Neuronal stem cell (in vitro differentiated cells): Measurements from ENCODE around the gene LPCAT1.

Source experiments
- DNase-seq: peaks from one replicate; pipeline ENCODE4 v3.0.0-alpha.2; 2013; ENCODE audit warnings: low spot score
- H2AFZ ChIP-seq: one replicate; pipeline ENCODE4 v1.6.1; 2013; ENCODE audit warnings: mild to moderate bottlenecking, low read length, inconsistent platforms
- H2AK5ac ChIP-seq: 2 replicates; pipeline ENCODE4 v1.6.1; 2013; ENCODE audit warnings: low read depth, mild to moderate bottlenecking, inconsistent platforms, low read length, moderate library complexity, mixed read lengths
- H2BK120ac ChIP-seq: 2 replicates; pipeline ENCODE4 v1.6.1; 2013; ENCODE audit warnings: low read depth, mild to moderate bottlenecking, inconsistent platforms, low read length, moderate library complexity, mixed read lengths
- H2BK12ac ChIP-seq: one replicate; pipeline ENCODE4 v1.6.1; 2013; ENCODE audit warnings: low read length, inconsistent platforms
- H2BK15ac ChIP-seq: 2 replicates; pipeline ENCODE4 v1.6.1; 2013; ENCODE audit warnings: mild to moderate bottlenecking, low read length, inconsistent platforms, mixed read lengths
- H2BK5ac ChIP-seq: one replicate; pipeline ENCODE4 v1.6.1; 2013; ENCODE audit warnings: inconsistent platforms, mild to moderate bottlenecking, low read length, moderate library complexity
- H3K14ac ChIP-seq: one replicate; pipeline ENCODE4 v1.6.1; 2013; ENCODE audit warnings: low read length, inconsistent platforms
- H3K18ac ChIP-seq: 2 replicates; pipeline ENCODE4 v1.6.1; 2013; ENCODE audit warnings: low read length, inconsistent platforms
- H3K23ac ChIP-seq: 2 replicates; pipeline ENCODE4 v1.6.1; 2013; ENCODE audit warnings: low read depth, mild to moderate bottlenecking, mixed read lengths, low read length, inconsistent platforms; ENCODE audit not compliant: poor library complexity
- H3K27ac ChIP-seq: replicated peaks from 3 replicates; pipeline ENCODE4 v1.5.1; 2013; ENCODE audit warnings: low read length, inconsistent platforms
- H3K27me3 ChIP-seq, 3 experiments: 2 replicates each; pipeline ENCODE4 v1.6.1; 2013; ENCODE audit warnings: low read length in 3 of 3, mild to moderate bottlenecking in 2 of 3, inconsistent platforms in 1 of 3, low read depth in 1 of 3, mixed read lengths in 1 of 3, moderate library complexity in 1 of 3; ENCODE audit not compliant: control insufficient read depth in 3 of 3, insufficient read depth in 3 of 3
- H3K36me3 ChIP-seq, 2 donors: replicated peaks in 1 of 2; 2 replicates each; pipeline ENCODE4 v1.6.1; 2013; ENCODE audit warnings: low read length in 2 of 2; ENCODE audit not compliant: control insufficient read depth in 2 of 2, insufficient read depth in 2 of 2
- H3K4ac ChIP-seq: 2 replicates; pipeline ENCODE4 v1.6.1; 2013; ENCODE audit warnings: inconsistent platforms, mild to moderate bottlenecking, low read length, moderate library complexity
- H3K4me1 ChIP-seq, 2 donors: 1 replicate in 1 of 2; 2 replicates in 1 of 2; pipeline ENCODE4 v1.6.1; 2013; ENCODE audit warnings: low read length in 2 of 2, low read depth in 1 of 2; ENCODE audit not compliant: control insufficient read depth in 2 of 2, insufficient read depth in 1 of 2
- H3K4me2 ChIP-seq: one replicate; pipeline ENCODE4 v1.6.1; 2013; ENCODE audit warnings: mild to moderate bottlenecking, low read length, inconsistent platforms; ENCODE audit not compliant: insufficient read depth, poor library complexity, severe bottlenecking
- H3K4me3 ChIP-seq, 2 donors: 2 replicates each; pipeline ENCODE4 v1.5.1; 2013; ENCODE audit warnings: low read length in 2 of 2, mild to moderate bottlenecking in 2 of 2, inconsistent platforms in 1 of 2, moderate library complexity in 1 of 2
- H3K79me1 ChIP-seq: one replicate; pipeline ENCODE4 v1.6.1; 2013; ENCODE audit warnings: low read depth, mild to moderate bottlenecking, inconsistent platforms, low read length, moderate library complexity
- H3K9ac ChIP-seq: one replicate; pipeline ENCODE4 v1.6.1; 2013; ENCODE audit warnings: mild to moderate bottlenecking, low read depth, low read length, inconsistent platforms; ENCODE audit not compliant: poor library complexity
- H3K9me3 ChIP-seq, 2 donors: replicated peaks in 1 of 2; 2 replicates each; pipeline versions ENCODE3 to v1.6.1; 2013; ENCODE audit warnings: low read length in 2 of 2, mild to moderate bottlenecking in 2 of 2, inconsistent platforms in 1 of 2, low read depth in 1 of 2, mixed read lengths in 1 of 2, moderate library complexity in 1 of 2; ENCODE audit not compliant: control insufficient read depth in 2 of 2, insufficient read depth in 1 of 2
- H4K8ac ChIP-seq: one replicate; pipeline ENCODE4 v1.6.1; 2013; ENCODE audit warnings: low read depth, mild to moderate bottlenecking, inconsistent platforms, low read length, moderate library complexity
- H4K91ac ChIP-seq: one replicate; pipeline ENCODE4 v1.6.1; 2013; ENCODE audit warnings: low read length, low read depth, mild to moderate bottlenecking, inconsistent platforms; ENCODE audit not compliant: poor library complexity
- WGBS, 2 donors: extraction: QIAGEN DNeasy Blood & Tissue Kit; methylation state at CpG; one replicate each; pipeline ENCODE4 v1.1.7; 2013; ENCODE audit warnings: missing lambda C conversion rate in 2 of 2, mixed read lengths in 1 of 2; ENCODE audit not compliant: insufficient read length in 2 of 2, insufficient replicate concordance in 1 of 2; ENCODE audit errors: extremely low coverage in 2 of 2; 5-methylcytosine and 5-hydroxymethylcytosine counted together

LPCAT1 gene

GRCh38 chr5:1443991-1444360 lies 79.8 kb downstream of the LPCAT1 start:
- WGBS, 2 donors = no CpG with 5 or more reads among the region's 15 CpGs
- Histone ChIP-seq H3K27ac (no peak overlapping the region), H3K9ac (peak overlapping the region; percentile 56), H2AFZ (no peak overlapping the region), H3K9me3 (peaks cover 3 to 6% of the 10 kb centered on the region in 2 donors), H3K79me1 (no peaks in the 10 kb centered on the region), H3K27me3 (peaks cover 27 to 86% (median 57%) of the 10 kb centered on the region in 3 experiments), H3K4me2 (no peak overlapping the region), H3K23ac (peak overlapping the region; percentile 58), H4K8ac (no peak overlapping the region), H3K4me1 (peaks cover 0 to 5% of the 10 kb centered on the region in 2 donors), H3K4me3 (peak overlapping the region in 1 of 2 donors; percentile 55), H4K91ac (no peak overlapping the region), H3K36me3 (no peaks in the 10 kb centered on the region), H3K18ac (peak overlapping the region; percentile 35), H2BK120ac (no peak overlapping the region), H3K4ac (peak overlapping the region; percentile 6), H3K14ac (peak overlapping the region; percentile 17), H2BK12ac (no peak overlapping the region), H2BK15ac (peak overlapping the region; percentile 87), H2BK5ac (no peak overlapping the region), H2AK5ac (no peak overlapping the region)
- no peak for DNase-seq

- no CpG with 5 or more reads among the region's 9 CpGs for WGBS, 2 donors
- peaks cover 27 to 86% (median 57%) of the 10 kb centered on the region in 3 experiments for H3K27me3 ChIP-seq
- H2BK120ac ChIP-seq = no peak overlapping the region
- no peak overlapping the region for H3K23ac ChIP-seq
- no peak overlapping the region for H3K4ac ChIP-seq
- H3K9ac ChIP-seq = peak overlapping the region; percentile 51
- H3K18ac ChIP-seq = no peak overlapping the region
- H3K14ac ChIP-seq = peak overlapping the region; percentile 59
- no peak overlapping the region for H3K4me3 ChIP-seq
- H3K4me2 ChIP-seq = no peak overlapping the region
- no peak overlapping the region for H4K91ac ChIP-seq
- no peak overlapping the region for H2BK12ac ChIP-seq
- H2AFZ ChIP-seq = no peak overlapping the region
- H3K36me3 ChIP-seq = no peaks in the 10 kb centered on the region
- H3K4me1 ChIP-seq = peaks cover 0 to 5% of the 10 kb centered on the region in 2 donors
- no peak for DNase-seq
- no peak overlapping the region for H2BK15ac ChIP-seq
- peak overlapping the region; percentile 94 for H2AK5ac ChIP-seq
- no peak overlapping the region for H3K27ac ChIP-seq
- H3K9me3 ChIP-seq = peaks cover 3 to 6% of the 10 kb centered on the region in 2 donors
- no peaks in the 10 kb centered on the region for H3K79me1 ChIP-seq
- H2BK5ac ChIP-seq = no peak overlapping the region
- peak overlapping the region; percentile 68 for H4K8ac ChIP-seq
Observed at GRCh38 chr5:1443171-1443570, 80.6 kb downstream of the LPCAT1 start.

- Histone ChIP-seq H2AFZ (no peak overlapping the region), H4K8ac (no peak overlapping the region), H3K4me2 (no peak overlapping the region), H3K9me3 (peaks cover 3 to 6% of the 10 kb centered on the region in 2 donors), H4K91ac (no peak overlapping the region), H3K4ac (no peak overlapping the region), H2AK5ac (peak overlapping the region; percentile 94), H2BK15ac (no peak overlapping the region), H2BK5ac (no peak overlapping the region), H3K9ac (no peak overlapping the region), H3K4me1 (peaks cover 0 to 5% of the 10 kb centered on the region in 2 donors), H3K14ac (peak overlapping the region; percentile 59), H3K27me3 (peaks cover 26 to 85% (median 50%) of the 10 kb centered on the region in 3 experiments), H3K4me3 (no peak overlapping the region), H2BK12ac (no peak overlapping the region), H3K79me1 (no peaks in the 10 kb centered on the region), H2BK120ac (no peak overlapping the region), H3K36me3 (no peaks in the 10 kb centered on the region), H3K18ac (no peak overlapping the region), H3K23ac (peak overlapping the region; percentile 70), H3K27ac (no peak overlapping the region)
- WGBS, 2 donors = no CpG with 5 or more reads among the region's 36 CpGs
- no peak for DNase-seq
Observed at GRCh38 chr5:1442222-1443145, 81.3 kb downstream of the LPCAT1 start.

GRCh38 chr5:1441166-1441865 lies 82.4 kb downstream of the LPCAT1 start:
- no peak for DNase-seq
- H3K4ac ChIP-seq = no peak overlapping the region
- no peaks in the 10 kb centered on the region for H3K36me3 ChIP-seq
- no peaks in the 10 kb centered on the region for H3K79me1 ChIP-seq
- no peak overlapping the region for H3K9ac ChIP-seq
- H3K23ac ChIP-seq = peak overlapping the region; percentile 19
- no peak overlapping the region for H3K27ac ChIP-seq
- WGBS, 2 donors = no CpG with 5 or more reads among the region's 24 CpGs
- no peak overlapping the region for H2BK15ac ChIP-seq
- H2BK120ac ChIP-seq = no peak overlapping the region
- H3K18ac ChIP-seq = no peak overlapping the region
- H3K27me3 ChIP-seq = peaks cover 25 to 73% (median 38%) of the 10 kb centered on the region in 3 experiments
- no peak overlapping the region for H2AFZ ChIP-seq
- H3K4me1 ChIP-seq = peaks cover 0 to 5% of the 10 kb centered on the region in 2 donors
- H3K4me2 ChIP-seq = no peak overlapping the region
- no peak overlapping the region for H3K4me3 ChIP-seq
- no peak overlapping the region for H2BK12ac ChIP-seq
- no peak overlapping the region for H4K8ac ChIP-seq
- no peak overlapping the region for H3K14ac ChIP-seq
- peaks cover 3 to 6% of the 10 kb centered on the region in 2 donors for H3K9me3 ChIP-seq
- no peak overlapping the region for H2BK5ac ChIP-seq
- H4K91ac ChIP-seq = no peak overlapping the region
- no peak overlapping the region for H2AK5ac ChIP-seq
